GM19239 (cell line): ENCODE results near the gene MED12L.

Source experiments
- DNase-seq: peaks from one replicate; pipeline ENCODE4 v3.0.0; 2011; ENCODE audit warnings: low spot score; ENCODE audit not compliant: insufficient read length
- FAIRE-seq: peaks from 2 replicates; lab custom pipeline; 2011; peaks lifted over from hg19 to GRCh38; lab: Jason Lieb, UNC

The MED12L gene

DNA sequence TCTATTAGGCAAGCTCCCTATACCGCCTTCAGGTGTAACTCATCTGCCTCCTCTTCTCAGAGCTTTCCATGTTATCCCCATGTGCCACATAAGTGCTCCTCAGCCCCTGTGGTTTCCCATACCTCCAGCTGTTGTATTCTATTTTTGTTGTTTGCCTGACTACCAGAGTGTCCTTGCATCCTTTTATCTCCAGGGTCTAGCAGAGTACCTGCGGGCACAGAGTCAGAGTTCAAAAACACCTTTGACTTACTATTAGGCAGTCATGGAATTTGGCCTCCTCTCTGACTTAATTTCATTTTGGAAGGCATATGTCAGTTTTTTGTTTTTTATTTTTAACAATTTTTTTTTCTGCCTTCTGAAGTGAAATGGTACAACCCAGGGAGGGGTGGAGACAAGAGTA, 224.1 kb downstream of the MED12L start:
- DNase-seq (no peak), FAIRE-seq (no peak)

DNA sequence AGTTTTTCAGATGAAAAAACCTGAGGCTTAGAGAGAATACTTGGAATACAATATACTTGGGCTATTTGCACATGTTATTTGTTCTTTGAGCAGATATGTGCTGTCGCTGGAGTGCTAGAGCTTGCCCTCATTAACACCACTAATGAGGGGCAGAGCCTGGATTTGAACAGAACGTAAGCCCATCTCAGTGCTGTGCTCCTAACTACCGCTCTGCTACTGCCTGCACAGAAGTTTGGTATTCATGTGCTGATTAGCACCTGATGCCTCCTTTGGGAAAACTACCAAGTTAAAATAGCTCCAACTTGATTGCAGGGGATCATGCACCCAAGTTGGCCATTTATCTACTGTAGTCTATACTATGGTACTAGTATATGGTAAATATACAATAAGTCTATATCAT, 227.5 kb downstream of the MED12L start:
- FAIRE-seq = no peak
- DNase-seq = no peak

DNA sequence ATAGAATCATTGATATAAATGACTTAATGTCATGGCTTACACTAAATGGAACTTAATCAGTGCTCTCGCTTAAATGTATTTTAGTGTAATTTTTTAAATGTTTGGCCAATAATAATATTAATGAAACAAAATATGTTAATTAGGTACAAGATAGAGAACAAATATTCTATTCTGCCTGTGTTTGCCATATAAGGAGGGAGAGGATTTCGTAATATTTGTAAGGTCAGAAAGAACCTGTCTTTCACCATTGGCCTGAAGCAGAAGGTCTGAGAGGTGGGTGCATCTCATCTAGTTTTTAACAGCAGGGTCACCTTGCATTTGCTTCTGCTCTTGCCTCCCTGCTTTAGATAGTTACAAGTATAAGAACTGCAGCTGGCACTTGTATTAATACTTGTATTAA, 228.7 kb downstream of the MED12L start:
- no peak for DNase-seq
- no peak for FAIRE-seq

DNA sequence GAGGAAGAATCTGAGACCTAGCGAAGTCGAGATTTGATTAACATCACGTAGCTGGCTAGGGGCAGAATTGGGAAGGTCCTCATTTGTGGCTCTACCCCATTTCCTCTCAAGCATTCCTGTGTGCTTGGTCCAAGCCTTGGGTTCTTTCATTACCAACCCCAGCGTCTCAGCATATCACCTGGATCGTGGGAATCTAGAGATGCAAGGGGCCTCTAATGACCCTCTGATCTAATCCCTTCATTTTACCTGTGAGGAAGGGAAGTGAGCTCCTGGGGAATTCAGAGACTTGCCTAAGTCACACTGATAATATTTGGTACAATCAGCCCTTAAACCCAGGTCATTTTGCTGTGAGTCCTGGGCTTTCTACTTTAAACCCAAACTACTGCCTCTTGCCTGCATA, 229.1 kb downstream of the MED12L start:
- no peak for FAIRE-seq
- no peak for DNase-seq

DNA sequence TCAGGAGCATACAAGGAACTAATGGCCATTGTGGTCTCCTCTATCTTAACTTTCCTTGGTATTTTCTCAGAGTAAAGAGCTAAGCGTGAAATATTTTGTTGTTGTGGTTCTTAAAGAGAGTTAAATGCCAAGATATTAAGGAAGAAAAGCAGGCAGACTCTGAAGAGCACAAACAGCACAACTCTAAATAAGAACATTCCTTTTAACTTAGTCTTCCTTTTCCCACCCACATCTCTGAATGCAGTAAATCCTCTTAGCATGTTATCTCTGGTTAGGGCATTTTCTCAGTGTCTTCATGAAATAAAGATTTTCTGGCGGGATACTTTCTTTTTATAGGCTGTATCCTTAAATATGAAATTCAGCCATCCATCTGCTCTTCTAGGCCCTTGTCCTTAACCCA, 229.7 kb downstream of the MED12L start:
- DNase-seq (no peak), FAIRE-seq (no peak)

- DNase-seq = no peak
- no peak for FAIRE-seq
Measured at GRCh38 chr3:151315846-151316245, 230.4 kb downstream of the MED12L start.

- DNase-seq (no peak), FAIRE-seq (peak; percentile 52)
Measured at GRCh38 chr3:151316267-151316991, 231.0 kb downstream of the MED12L start, which contains the start of gene GPR87. TSS of gene GPR87 (minus strand) at chr3:151316820. CDS start at chr3:151300100, 16,720 bp downstream.

GRCh38 chr3:151318313-151318712, 232.8 kb downstream of the MED12L start:
- FAIRE-seq = no peak
- DNase-seq = no peak

DNA sequence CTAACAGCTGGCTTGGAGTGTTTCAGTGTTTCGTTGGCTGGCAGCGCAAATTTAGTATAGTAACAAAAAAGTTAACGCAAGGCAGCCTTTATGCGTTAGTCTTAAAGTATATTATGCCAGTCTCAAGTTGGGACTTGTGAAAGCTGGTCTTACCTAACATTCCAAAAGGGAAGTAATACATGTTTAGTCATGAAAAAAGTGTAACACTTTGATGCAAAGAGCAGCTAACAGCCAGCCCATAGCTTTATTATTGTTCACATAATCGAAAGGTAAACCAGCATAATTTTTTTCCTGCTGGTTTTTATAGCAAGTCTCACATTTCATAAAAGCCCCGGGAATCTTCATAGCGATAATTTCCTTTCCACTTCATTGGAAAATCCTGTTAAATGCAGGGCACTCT, 233.5 kb downstream of the MED12L start:
- no peak for DNase-seq
- no peak for FAIRE-seq

DNA sequence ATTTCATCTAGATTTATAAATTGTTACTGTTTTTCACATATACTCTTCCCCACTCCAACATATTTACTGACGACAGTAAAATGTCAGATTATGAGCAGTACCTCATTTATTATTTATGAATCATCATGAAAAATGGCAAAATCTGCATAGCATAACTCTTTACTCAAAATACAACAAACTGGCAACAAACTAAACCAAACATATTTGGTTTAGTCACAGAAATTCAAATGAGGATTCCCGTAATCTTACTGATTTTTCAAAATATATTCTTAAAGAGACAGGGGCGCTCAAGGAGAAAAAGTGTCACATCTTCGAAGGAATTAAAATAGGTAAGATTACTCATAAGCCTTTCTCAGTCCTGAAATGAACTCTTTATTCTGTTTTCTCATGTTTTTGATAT, 234.2 kb downstream of the MED12L start:
- FAIRE-seq = no peak

GRCh38 chr3:151320131-151320530, 234.7 kb downstream of the MED12L start:
- no peak for FAIRE-seq
- DNase-seq = no peak

More for the DNA sequence above, 234.2 kb downstream of the MED12L start:
- no peak for DNase-seq

GRCh38 chr3:151321526-151321925, 236.1 kb downstream of the MED12L start:
- FAIRE-seq (no peak), DNase-seq (no peak)

DNA sequence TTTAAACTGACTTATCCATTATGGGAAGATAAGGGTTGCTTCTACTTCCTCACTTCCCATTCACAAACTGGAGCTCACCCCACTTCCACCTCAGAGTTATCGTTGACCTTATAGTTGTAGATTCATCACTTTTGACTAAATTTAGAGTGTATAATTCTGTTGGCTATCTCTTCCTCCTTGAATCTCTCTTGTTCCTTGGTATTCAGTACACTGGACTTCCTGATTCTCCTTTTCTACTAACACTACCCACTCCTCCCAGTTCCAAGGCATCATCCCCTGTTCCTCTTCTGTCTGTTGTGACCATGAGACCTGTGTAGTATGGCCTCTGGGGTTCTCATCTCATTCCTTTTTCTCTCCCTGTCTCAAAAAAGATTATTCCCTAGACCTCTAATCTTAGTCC, 237.0 kb downstream of the MED12L start:
- FAIRE-seq (no peak), DNase-seq (no peak)

GRCh38 chr3:151327571-151328198, 242.2 kb downstream of the MED12L start:
- DNase-seq (no peak), FAIRE-seq (peak; percentile 26)

GRCh38 chr3:151328298-151328995, 243.0 kb downstream of the MED12L start:
- DNase-seq = no peak
- FAIRE-seq = no peak

- no peak for FAIRE-seq
- no peak for DNase-seq
Measured at GRCh38 chr3:151329363-151329762, 243.9 kb downstream of the MED12L start, which contains the start of gene P2RY13. TSS of gene P2RY13 (minus strand) at chr3:151329549. CDS start at chr3:151329528, 21 bp downstream.

DNA sequence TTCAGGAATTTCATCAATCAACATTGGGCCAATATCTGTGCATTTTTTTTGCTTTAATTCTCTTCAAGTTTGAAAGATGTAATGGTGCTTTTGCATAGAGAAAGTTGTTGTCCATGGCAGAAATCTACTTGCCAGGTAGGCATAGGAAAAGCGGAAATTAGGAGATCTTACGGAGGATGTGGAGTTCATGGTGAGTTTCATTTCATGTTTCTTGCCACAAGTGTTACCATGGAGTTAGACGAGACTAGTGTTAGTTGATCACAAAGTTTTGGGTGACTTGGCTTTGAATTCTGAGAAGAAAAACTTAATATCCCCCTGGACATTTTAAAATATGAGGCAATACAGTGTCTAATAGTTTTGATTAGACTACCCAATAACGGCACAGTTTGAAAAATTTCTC, 244.9 kb downstream of the MED12L start:
- no peak for FAIRE-seq

GRCh38 chr3:151330899-151331298, 245.4 kb downstream of the MED12L start:
- DNase-seq (no peak), FAIRE-seq (no peak)

More for the DNA sequence above, 244.9 kb downstream of the MED12L start:
- no peak for DNase-seq

DNA sequence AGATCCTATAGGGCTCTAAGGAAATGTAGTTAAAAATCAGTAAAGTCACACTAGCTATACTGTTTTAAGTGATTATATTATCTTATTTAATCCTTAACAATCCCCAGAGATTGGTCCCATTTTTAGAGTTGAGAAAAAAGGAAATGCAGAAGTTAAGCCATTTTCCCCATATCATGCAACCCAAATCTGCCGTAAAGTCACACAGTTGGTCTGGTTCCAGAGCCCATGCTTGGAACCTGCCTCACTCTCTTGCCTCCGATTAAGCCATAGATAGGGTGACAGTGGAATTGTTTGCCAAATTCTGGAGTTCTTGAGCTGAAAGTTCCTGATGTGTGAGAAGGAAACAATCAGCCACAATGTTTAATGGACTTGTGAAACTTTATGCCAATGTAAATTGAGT, 246.2 kb downstream of the MED12L start:
- no peak for DNase-seq
- FAIRE-seq = no peak

DNA sequence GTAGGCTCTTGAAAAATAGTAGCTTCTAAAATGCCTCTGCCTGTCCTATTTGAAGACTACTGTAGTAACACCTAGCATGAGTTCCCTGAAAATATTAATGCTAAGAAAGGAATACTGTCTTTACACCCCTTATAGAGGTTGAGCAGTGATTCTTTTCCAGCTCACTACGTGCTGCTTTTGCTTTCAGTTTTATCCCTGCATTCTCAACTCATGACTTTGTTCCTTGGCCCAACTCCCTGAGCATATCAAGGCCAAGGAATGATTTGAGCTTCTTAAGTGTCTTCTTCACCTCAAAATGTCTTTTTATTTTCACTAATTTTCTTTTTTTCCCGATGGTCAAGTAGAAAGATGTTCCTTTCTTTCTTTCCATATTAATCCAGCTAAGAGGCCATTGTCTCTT, 260.4 kb downstream of the MED12L start:
- FAIRE-seq = no peak
- no peak for DNase-seq

- DNase-seq (no peak), FAIRE-seq (no peak)
Measured at GRCh38 chr3:151346292-151346691, 260.8 kb downstream of the MED12L start.
